Vagina (tissue), 2 donors: ENCODE results near the gene C1QTNF3. TPM values are rescaled to one million over a fixed set of nuclear protein-coding genes. Genes with fewer than 3 reads are reported as not detected.

ENCODE experiments used
- DNase-seq, 2 donors: peaks; one replicate each; pipeline ENCODE4 v3.0.0-alpha.2; 2017; ENCODE audit errors: extremely low spot score in 2 of 2
- H3K27ac ChIP-seq: fragments of 200-600 bp; sonication (generic); one replicate; pipeline ENCODE4 v1.5.1; 2019
- H3K27me3 ChIP-seq: fragments of 200-600 bp; sonication (generic); one replicate; pipeline ENCODE4 v1.5.1; 2019
- H3K36me3 ChIP-seq, 2 donors: fragments of 200-600 bp; sonication (generic); one replicate each; pipeline ENCODE4 v1.5.1; 2017 to 2019
- H3K4me1 ChIP-seq: fragments of 200-600 bp; sonication (generic); one replicate; pipeline ENCODE4 v1.5.1; 2019
- H3K4me3 ChIP-seq, 2 donors: fragments of 200-600 bp; sonication (generic); 1 replicate in 1 of 2; 2 replicates in 1 of 2; pipeline ENCODE4 v1.5.1; 2016 to 2019
- H3K9me3 ChIP-seq: fragments of 200-600 bp; sonication (generic); one replicate; pipeline ENCODE4 v1.5.1; 2019
- POLR2A ChIP-seq, 2 donors: fragments of 450-650 bp; IDR thresholded peaks; one replicate each; pipeline ENCODE4 v1.6.1; 2017; ENCODE audit warnings: antibody characterized with exemption in 2 of 2, mild to moderate bottlenecking in 2 of 2, moderate library complexity in 2 of 2
- POLR2AphosphoS5 ChIP-seq, 2 donors: sonication (generic); formaldehyde crosslinking; IDR thresholded peaks; one replicate each; pipeline ENCODE4 v1.9.0; 2017; ENCODE audit warnings: antibody characterized with exemption in 2 of 2, mild to moderate bottlenecking in 2 of 2, low read depth in 1 of 2; ENCODE audit not compliant: insufficient read depth in 1 of 2
- intact Hi-C: fragments of 100-400 bp; cut with DNase I; formaldehyde crosslinking; loops from one replicate; pipeline ENCODE4 v1.15.1; 2023
- total RNA-seq: library from RNA; depleted of rRNA; stranded (reverse); fragments of >200 nt; gene quantifications from one replicate; pipeline ENCODE4 v1.2.3, GENCODE V29; 2016
- TF ChIP-seq, protein P1 (sequence below), 3 experiments: fragments of 450-650 bp in 2 of 3; fragments of 200-600 bp in 1 of 3; sonication (generic) in 1 of 3; IDR thresholded peaks; one replicate each; pipeline ENCODE4 v1.5.1; 2017 to 2019; ENCODE audit warnings: antibody characterized with exemption in 3 of 3, mild to moderate bottlenecking in 2 of 3, moderate library complexity in 2 of 3

Gene C1QTNF3
- total RNA-seq, 1 donor from 2014 or later, result 7.1 TPM

- Histone ChIP-seq H3K36me3 (no peaks in the 10 kb centered on the region), H3K9me3 (no peaks in the 10 kb centered on the region), H3K27ac (no peak overlapping the region), H3K4me3 (no peak overlapping the region), H3K4me1 (no peaks in the 10 kb centered on the region), H3K27me3 (no peaks in the 10 kb centered on the region)
- DNase-seq, result no peak
- intact Hi-C loops, result no loop called here
- TF ChIP-seq POLR2AphosphoS5 (IDR thresholded peaks at IDR 0.05; ENCODE audit: insufficient read depth in 1 of 2, low read depth in 1 of 2), result no peak
- TF ChIP-seq POLR2A (IDR thresholded peaks at IDR 0.05), result no peak
- TF ChIP-seq, protein P1, sequence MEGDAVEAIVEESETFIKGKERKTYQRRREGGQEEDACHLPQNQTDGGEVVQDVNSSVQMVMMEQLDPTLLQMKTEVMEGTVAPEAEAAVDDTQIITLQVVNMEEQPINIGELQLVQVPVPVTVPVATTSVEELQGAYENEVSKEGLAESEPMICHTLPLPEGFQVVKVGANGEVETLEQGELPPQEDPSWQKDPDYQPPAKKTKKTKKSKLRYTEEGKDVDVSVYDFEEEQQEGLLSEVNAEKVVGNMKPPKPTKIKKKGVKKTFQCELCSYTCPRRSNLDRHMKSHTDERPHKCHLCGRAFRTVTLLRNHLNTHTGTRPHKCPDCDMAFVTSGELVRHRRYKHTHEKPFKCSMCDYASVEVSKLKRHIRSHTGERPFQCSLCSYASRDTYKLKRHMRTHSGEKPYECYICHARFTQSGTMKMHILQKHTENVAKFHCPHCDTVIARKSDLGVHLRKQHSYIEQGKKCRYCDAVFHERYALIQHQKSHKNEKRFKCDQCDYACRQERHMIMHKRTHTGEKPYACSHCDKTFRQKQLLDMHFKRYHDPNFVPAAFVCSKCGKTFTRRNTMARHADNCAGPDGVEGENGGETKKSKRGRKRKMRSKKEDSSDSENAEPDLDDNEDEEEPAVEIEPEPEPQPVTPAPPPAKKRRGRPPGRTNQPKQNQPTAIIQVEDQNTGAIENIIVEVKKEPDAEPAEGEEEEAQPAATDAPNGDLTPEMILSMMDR (IDR thresholded peaks at IDR 0.05), result no peak
Observed at GRCh38 chr5:34016222-34016621, 26.8 kb downstream of the C1QTNF3 start.

GRCh38 chr5:34015120-34015822, 27.7 kb downstream of the C1QTNF3 start:
- no peak for DNase-seq
- H3K36me3 ChIP-seq, result no peaks in the 10 kb centered on the region
- H3K4me3 ChIP-seq, result no peak overlapping the region
- no peaks in the 10 kb centered on the region for H3K9me3 ChIP-seq
- H3K27ac ChIP-seq, result no peak overlapping the region
- H3K4me1 ChIP-seq, result no peaks in the 10 kb centered on the region
- H3K27me3 ChIP-seq, result no peaks in the 10 kb centered on the region
- TF ChIP-seq POLR2AphosphoS5 (IDR thresholded peaks at IDR 0.05; ENCODE audit: insufficient read depth in 1 of 2, low read depth in 1 of 2), result no peak
- TF ChIP-seq POLR2A (IDR thresholded peaks at IDR 0.05), result no peak
- TF ChIP-seq, protein P1 (IDR thresholded peaks at IDR 0.05), result no peak
- intact Hi-C loops, result no loop called here

GRCh38 chr5:34014626-34015025, 28.4 kb downstream of the C1QTNF3 start:
- intact Hi-C loops, result no loop called here
- TF ChIP-seq, protein P1 (IDR thresholded peaks at IDR 0.05), result no peak
- TF ChIP-seq POLR2A (IDR thresholded peaks at IDR 0.05) (no peak), POLR2AphosphoS5 (IDR thresholded peaks at IDR 0.05; ENCODE audit: insufficient read depth in 1 of 2, low read depth in 1 of 2) (no peak)
- Histone ChIP-seq H3K27me3 (no peaks in the 10 kb centered on the region), H3K36me3 (no peaks in the 10 kb centered on the region), H3K9me3 (no peaks in the 10 kb centered on the region), H3K27ac (no peak overlapping the region), H3K4me3 (no peak overlapping the region), H3K4me1 (no peaks in the 10 kb centered on the region)
- no peak for DNase-seq

- Histone ChIP-seq H3K27me3 (no peaks in the 10 kb centered on the region), H3K9me3 (no peaks in the 10 kb centered on the region), H3K4me1 (peaks cover 5% of the 10 kb centered on the region), H3K4me3 (no peak overlapping the region), H3K27ac (no peak overlapping the region), H3K36me3 (no peaks in the 10 kb centered on the region)
- no peak for DNase-seq
- intact Hi-C loops, result no loop called here
- TF ChIP-seq, protein P1 (IDR thresholded peaks at IDR 0.05), result no peak
- TF ChIP-seq POLR2AphosphoS5 (IDR thresholded peaks at IDR 0.05; ENCODE audit: insufficient read depth in 1 of 2, low read depth in 1 of 2), result no peak
- no peak for TF ChIP-seq POLR2A (IDR thresholded peaks at IDR 0.05)
Observed at GRCh38 chr5:34013547-34013946, 29.5 kb downstream of the C1QTNF3 start.

DNA sequence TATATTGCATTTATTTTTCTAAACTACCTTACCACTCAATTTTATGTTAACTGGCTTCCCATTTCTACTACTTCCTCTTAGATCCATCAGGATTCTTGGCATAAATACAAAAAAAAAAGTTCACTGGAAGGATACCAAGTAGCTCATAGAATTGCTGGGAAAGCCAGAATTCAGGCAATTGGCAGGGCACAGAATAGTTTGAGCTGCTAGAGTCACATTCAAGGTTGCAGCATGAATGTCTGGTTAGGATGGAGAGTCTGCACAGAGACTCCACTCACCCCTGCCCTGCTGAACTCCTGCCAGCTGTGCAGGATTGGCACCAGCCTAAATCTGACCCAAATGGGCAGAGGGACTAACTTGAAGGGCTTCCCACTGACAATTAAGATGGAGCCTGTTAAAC, 30.2 kb downstream of the C1QTNF3 start:
- peaks cover 6% of the 10 kb centered on the region for H3K4me1 ChIP-seq
- H3K36me3 ChIP-seq, result no peaks in the 10 kb centered on the region
- no peaks in the 10 kb centered on the region for H3K9me3 ChIP-seq
- no peaks in the 10 kb centered on the region for H3K27me3 ChIP-seq
- no peak overlapping the region for H3K27ac ChIP-seq
- H3K4me3 ChIP-seq, result no peak overlapping the region
- DNase-seq, result no peak
- TF ChIP-seq POLR2AphosphoS5 (IDR thresholded peaks at IDR 0.05; ENCODE audit: insufficient read depth in 1 of 2, low read depth in 1 of 2), result no peak
- no peak for TF ChIP-seq POLR2A (IDR thresholded peaks at IDR 0.05)
- TF ChIP-seq, protein P1 (IDR thresholded peaks at IDR 0.05), result no peak
- intact Hi-C loops, result no loop called here
